Measurements from ENCODE around the gene BICDL1.

DNA sequence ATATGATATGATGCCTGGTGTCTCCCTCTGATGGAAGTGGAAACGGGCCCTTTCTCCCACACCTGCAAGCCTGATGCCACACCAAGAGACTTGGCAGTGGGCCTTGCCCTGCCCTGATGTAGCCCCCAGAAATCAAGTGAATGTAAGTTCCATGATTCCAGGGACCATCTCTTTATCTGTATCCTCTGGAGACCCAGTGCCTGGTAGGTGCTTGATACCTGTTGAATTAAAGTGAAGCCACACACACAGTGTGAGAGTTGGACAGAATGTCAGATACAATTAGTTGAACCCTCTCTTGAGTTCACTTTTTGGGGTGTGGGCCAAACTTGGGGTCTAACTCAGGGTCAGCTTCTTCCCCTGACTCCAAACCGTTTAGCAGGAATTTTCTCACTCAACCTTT, 132.3 kb downstream of the BICDL1 start:
- TF ChIP-seq, protein P1, sequence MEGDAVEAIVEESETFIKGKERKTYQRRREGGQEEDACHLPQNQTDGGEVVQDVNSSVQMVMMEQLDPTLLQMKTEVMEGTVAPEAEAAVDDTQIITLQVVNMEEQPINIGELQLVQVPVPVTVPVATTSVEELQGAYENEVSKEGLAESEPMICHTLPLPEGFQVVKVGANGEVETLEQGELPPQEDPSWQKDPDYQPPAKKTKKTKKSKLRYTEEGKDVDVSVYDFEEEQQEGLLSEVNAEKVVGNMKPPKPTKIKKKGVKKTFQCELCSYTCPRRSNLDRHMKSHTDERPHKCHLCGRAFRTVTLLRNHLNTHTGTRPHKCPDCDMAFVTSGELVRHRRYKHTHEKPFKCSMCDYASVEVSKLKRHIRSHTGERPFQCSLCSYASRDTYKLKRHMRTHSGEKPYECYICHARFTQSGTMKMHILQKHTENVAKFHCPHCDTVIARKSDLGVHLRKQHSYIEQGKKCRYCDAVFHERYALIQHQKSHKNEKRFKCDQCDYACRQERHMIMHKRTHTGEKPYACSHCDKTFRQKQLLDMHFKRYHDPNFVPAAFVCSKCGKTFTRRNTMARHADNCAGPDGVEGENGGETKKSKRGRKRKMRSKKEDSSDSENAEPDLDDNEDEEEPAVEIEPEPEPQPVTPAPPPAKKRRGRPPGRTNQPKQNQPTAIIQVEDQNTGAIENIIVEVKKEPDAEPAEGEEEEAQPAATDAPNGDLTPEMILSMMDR (IDR thresholded peaks at IDR 0.05) = no peak
- TF ChIP-seq POLR2A (IDR thresholded peaks at IDR 0.05) = no peak
